NCI-H2029 treated with DMSO at 0.1 percent for 48 hours (cell line): ENCODE results near the gene UMAD1.

Source experiments
- DNase-seq: peaks from one replicate; lab custom pipeline; 2025; lab: John Stamatoyannopoulos, UW

The UMAD1 gene

GRCh38 chr7:7883394-7883793 is 242.8 kb downstream of the UMAD1 start:
- peak; percentile 63 for DNase-seq

GRCh38 chr7:7884855-7885254 is 244.3 kb downstream of the UMAD1 start:
- DNase-seq, result no peak

- DNase-seq, result no peak
Measured at GRCh38 chr7:7889791-7890568, 249.4 kb downstream of the UMAD1 start.

DNA sequence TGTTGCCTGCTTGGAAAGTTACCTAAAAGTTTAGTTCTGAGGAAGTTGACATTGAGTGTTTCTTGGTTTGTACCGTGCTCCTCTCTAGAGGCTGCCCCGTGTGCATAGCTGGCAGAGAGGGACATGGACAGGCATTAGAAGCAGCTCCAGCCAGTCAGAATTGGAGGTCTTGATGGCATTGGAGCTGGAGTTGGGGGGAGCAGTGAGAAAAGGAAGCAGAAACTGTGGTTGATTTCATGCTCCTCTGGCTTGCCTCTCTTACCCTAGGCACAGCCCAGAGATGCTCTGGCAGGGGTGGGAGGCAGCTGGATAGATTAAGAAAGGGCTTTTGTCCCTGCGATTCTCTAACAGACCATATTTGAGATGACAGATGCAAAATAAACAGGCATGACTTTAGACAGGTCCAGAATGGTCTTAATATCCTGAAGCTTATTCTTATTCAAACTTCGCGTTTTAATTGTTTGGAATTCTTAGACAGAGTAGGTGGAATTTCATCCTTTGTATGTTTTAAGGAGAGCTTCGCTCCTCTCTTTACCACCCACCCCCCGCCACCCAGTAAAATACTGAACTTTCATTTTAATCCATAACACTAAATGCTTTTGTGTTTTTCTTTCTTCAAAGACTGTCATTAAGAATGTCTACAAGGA is 254.6 kb downstream of the UMAD1 start:
- no peak for DNase-seq

DNA sequence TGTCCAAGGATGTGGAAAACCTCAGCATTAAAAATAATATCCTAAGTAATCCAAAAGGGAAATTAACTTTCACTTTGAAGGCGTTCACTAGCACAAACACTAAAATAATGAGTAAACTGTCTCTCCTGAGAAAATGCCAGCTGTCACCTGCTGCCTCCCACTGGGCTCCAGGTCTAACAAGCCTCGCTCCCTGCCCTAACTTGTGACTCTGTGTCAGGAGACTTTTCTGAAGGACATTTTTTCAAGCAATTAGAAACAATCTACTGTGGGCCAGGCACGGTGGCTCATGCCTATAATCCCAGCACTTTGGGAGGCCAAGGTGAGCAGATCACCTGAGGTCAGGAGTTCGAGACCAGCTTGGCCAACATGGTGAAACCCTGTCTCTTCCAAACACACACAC is 255.2 kb downstream of the UMAD1 start:
- no peak for DNase-seq

DNA sequence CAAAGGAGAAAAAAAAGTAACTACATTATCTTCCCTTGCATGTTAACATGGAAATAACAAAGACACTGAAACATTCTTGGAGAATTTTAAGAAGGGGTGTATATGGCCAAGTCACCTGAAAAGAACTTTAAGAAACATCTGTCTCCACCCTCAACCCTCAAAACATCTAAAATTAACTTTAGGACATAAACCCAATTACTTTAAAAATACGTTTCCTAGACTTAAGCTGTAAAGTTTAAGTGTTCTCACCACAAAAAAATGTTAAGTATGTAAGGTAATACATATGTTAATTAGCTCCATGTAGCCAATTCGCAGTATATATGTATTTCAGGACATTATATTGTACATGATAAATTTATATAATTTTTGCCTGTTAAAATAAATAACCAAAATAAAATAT is 257.0 kb downstream of the UMAD1 start:
- no peak for DNase-seq

GRCh38 chr7:7897949-7898515 is 257.5 kb downstream of the UMAD1 start:
- no peak for DNase-seq

DNA sequence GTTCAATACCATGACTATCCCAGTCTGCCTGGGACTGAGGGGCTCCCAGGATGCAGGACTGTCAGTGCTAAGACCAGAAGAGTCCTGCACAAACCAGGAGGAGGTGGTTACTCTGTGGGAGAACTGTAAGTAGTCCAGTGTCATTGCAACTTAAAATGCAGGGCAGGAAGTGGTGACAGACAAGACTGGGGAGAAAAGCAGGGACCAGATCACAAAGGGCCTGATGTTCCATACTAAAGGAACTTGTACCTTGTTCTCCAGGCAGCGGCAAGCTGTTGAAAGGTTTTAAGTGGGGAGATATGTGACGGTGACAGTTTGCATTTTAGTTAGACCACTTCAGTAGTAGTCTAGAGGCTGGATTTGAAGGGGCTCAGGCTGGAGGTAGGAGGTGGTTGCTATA is 262.3 kb downstream of the UMAD1 start:
- no peak for DNase-seq

DNA sequence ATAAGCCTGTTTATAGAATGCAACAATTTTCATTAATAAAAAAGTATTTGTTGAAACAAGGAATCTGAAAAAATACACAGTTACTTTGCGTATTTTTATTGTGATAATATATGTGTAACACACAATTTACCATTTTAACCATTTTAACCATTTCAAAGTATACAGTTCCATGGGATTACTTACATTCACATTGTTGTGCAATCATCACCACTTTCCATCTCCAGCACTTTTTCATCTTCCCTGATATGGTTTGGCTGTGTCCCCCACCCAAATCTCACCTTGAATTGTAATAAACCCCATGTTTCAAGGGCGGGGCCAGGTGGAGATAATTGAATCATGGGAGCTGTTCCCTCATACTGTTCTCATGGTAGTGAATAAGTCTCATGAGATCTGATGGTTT is 266.8 kb downstream of the UMAD1 start:
- no peak for DNase-seq

DNA sequence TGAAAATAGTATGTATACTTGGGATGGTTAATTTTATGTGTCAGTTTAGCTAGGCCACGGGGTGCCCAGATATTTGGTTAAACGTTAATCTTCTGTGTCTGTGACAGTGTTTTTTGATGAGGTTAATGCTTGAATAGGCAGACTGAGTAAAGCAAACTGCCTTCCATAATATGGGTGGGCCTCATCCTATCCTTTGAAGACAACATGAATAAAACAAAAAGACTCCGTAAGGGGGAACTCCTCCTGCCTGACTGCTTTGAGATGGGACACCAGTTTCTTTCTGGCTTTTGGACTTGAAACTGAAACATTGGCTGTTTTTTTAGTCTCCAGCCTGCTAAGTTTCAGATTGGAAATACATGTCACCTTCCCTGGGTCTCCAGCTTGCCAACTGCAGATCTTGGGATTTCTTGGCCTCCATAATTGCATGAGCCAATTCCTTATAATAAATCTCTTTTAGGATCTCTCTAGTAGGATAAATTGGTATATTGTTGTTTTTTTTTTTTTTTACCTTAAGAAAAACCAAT is 268.1 kb downstream of the UMAD1 start:
- no peak for DNase-seq

GRCh38 chr7:7909376-7909775 is 268.8 kb downstream of the UMAD1 start:
- DNase-seq, result no peak

DNA sequence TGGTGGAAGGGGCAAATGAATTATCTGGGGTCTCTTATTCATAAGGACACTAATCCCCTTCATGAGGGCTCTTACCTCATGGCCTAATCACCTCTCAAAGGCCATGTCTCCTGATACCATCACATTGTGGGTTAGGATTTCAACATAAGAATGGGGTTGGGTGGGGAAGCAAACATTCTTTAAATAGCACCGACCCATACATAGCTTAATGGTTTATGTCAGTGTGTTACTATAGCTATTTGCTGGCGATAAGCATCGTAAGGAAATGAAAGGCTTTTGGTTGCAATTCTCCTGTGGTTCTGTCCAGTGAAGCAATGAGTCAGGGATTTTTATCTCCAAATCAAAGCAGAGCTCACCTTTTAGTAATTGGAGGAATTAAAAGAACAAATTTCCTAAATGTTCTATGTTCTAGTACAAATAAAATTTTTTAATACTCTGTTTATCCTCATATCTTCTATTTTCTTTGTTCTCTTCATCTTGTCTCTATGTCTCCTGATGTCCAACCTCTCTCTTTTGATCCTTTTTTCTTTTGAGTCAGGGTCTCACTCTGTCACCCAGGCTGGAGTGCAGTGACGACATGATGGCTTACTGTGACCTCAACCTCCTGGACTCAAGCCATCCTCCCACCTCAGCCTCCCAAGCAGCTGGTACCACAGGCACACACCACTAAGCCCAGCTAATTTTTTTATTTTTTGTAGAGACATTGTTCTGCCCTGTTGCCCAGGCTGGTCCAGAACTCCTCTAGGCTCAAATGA is 271.0 kb downstream of the UMAD1 start:
- DNase-seq, result no peak

DNA sequence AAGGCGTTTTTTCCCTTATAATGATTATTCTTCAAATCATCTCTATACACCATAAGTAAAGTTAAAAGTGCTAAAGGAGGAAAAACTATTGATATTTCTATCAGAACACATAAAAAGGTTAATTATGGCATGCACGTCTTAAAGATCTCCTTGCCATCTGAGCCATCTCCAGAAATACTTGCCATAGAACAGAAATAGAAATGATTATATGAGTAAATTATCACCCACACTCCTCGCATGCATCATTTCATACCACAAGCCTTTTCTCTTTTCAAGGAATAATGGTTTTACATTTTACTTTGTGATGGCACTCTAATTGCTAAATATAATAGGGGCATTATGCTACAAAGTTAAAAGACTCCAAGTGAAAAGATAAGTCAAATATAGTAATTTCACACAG is 272.4 kb downstream of the UMAD1 start:
- no peak for DNase-seq

GRCh38 chr7:7913504-7913903 is 273.0 kb downstream of the UMAD1 start:
- no peak for DNase-seq

GRCh38 chr7:7914547-7914946 is 274.0 kb downstream of the UMAD1 start:
- no peak for DNase-seq

DNA sequence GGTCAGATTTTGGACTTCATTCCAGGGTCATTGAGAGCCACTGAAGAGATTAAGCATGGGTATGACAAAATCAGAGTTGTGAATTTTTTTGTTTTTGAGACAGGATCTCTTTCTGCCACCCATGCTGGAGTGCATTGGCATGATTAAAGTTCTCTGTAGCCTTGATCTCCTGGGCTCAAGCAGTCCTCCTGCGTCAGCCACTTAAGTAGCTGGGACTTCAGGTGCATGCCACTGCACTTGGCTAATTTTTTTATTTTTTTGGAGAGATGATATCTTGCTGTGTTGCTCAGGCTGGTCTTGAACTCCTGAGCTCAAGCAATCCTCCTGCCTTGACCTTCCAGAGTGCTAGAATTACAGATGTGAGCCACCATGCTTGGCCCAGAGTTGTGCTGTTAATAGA is 275.5 kb downstream of the UMAD1 start:
- DNase-seq, result no peak

- no peak for DNase-seq
Measured at GRCh38 chr7:7917593-7917992, 277.0 kb downstream of the UMAD1 start.

DNA sequence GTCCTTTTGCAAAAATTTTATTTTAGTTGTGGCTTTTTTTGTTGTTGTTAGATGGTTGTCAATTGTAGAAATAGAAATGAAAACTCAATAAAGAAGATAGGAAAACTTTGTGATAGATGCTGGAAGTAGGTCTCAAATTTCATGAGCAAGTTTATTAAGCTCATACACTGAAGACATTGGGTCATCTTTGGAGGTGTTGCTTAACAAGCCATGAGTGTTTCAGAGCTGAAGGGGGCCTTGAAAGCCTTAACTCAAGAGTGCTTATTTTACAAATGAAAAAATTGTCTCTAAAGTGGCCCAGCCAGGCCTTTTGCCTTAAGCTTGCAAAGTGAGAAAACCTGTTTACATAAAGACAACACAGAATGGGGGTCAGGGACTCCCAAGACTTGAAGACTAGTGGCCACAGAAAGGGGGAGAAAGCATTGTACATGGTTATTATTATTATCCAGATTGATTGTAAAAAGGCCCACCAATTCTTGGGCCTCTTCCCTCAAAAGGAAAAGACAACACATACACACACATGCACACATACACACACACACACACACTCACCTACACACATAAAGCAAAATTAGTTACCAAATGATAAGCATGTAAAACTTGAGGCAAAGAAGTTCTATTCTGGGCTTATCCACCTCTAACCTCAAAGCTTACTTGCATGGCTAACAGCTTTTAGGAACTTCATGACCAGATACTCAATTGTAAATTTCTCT is 278.3 kb downstream of the UMAD1 start:
- no peak for DNase-seq

DNA sequence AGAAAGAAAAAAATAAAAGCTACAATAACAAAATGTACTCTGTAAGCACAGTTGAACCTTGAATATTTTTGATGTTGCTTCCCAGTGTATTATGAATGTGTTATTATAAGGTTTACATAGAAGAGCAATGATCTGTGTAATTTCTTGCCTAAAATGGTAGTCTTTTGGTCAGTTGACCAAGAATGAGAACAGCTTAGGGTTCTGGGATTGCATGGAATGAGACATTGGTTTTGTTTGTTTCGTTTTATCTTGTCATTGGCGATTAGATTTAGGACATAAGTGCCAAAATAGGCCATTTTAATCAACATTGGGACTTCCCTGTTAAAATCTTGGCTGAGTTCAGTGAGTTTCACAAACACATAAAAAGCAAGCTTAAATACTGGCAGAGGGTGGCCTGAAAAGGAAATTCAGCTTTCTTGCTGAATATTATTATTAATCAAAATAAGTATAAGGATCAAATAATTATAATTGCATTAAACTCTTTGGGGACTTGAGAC is 278.9 kb downstream of the UMAD1 start:
- no peak for DNase-seq

GRCh38 chr7:7920056-7920455 is 279.5 kb downstream of the UMAD1 start:
- no peak for DNase-seq

DNA sequence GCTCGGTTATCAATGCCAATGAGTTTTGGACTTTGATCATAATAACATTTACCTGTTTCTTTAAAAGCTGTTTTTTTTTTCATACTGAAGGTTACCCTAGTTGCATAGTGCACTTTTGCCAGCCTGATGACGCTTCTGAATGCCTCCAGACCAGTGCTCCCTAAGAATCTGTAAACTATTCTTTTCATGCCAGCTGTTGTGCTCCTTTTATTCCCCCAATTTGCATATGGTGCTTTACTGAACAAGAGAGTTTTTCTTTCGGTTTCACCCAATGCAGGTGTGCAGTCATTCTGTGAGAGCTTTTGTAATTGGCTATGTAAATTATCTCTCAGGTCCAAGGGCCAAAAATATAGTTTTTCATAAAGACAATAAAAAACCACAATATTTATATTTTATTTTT is 279.9 kb downstream of the UMAD1 start:
- peak; percentile 64 for DNase-seq

DNA sequence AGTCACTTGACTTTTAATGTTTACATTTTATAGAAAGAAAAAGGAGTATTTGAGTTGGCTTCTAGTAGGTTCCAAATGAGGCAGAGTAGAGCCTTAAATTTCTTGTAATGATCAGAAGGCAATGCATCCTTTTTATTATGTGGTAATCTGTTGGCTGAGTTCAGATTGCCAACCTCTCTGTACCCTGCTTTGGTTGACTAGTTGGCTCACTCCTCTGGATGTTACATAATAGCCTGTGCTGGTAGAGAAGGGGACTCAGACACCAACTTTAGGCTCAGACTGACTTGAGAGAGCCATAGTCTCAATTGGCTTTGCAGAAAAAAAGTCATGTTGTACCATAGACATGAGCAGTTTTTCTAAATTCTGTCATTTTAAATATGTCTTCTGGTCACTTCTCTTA is 281.3 kb downstream of the UMAD1 start:
- DNase-seq, result peak; percentile 26
